ENCODE data around the gene AK4. TPM values are rescaled to one million over a fixed set of nuclear protein-coding genes. Genes with fewer than 3 reads are reported as not detected.

AK4 gene
- total RNA-seq, 1 experiment from 2014 or later: 180 TPM

DNA sequence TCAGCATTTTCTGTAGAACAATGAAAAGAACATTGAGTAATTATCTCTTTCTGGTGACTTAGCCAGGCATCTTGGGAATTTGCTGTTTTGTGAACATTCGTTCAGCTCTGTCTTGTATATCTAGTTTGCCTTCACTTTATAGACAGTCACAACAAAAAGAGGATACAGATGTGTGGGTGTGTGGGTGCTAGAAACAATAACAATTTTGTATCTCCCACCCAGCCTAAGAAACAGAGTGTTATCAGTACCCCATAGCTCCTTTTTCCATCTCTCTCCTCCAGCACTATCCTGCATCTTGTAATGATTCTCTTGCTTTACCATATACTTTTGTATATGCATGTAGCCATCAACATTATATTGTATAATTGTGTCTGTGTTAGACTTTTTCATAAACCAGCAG is 33.0 kb downstream of the AK4 start:
- peak overlapping the region; percentile 64 for H3K27ac Mint-ChIP-seq
- no peak for ATAC-seq
- H3K36me3 Mint-ChIP-seq: no peaks in the 10 kb centered on the region
- no peak overlapping the region for H3K4me3 Mint-ChIP-seq
- no peak for DNase-seq (ENCODE audit: low spot score)
- H3K9me3 Mint-ChIP-seq: no peaks in the 10 kb centered on the region
- TF ChIP-seq STAT6 (CRISPR knock-in tag; conservative IDR thresholded peaks at IDR 0.05; ENCODE audit: low read depth) (no peak), TEAD1 (CRISPR knock-in tag; IDR thresholded peaks at IDR 0.05) (no peak), ZNF425 (CRISPR knock-in tag; conservative IDR thresholded peaks at IDR 0.05) (no peak), ZNF671 (CRISPR knock-in tag; IDR thresholded peaks at IDR 0.05) (no peak), RORB (CRISPR knock-in tag; IDR thresholded peaks at IDR 0.05) (no peak), ZNF219 (CRISPR knock-in tag; IDR thresholded peaks at IDR 0.05; ENCODE audit: borderline replicate concordance) (no peak), NR2C2 (CRISPR knock-in tag; IDR thresholded peaks at IDR 0.05) (no peak), USF2 (CRISPR knock-in tag; IDR thresholded peaks at IDR 0.05) (no peak), ZNF532 (CRISPR knock-in tag; IDR thresholded peaks at IDR 0.05; ENCODE audit: borderline replicate concordance) (no peak), RELA (CRISPR knock-in tag; IDR thresholded peaks at IDR 0.05; ENCODE audit: borderline replicate concordance) (no peak), CREM (CRISPR knock-in tag; IDR thresholded peaks at IDR 0.05) (no peak), ZNF281 (CRISPR knock-in tag; IDR thresholded peaks at IDR 0.05) (no peak)
- H3K4me1 Mint-ChIP-seq: peaks cover 78% of the 10 kb centered on the region
- ChIA-PET POLR2A (no interaction called here), CTCF (interaction anchor here (0.7 to 2.4 kb wide), 3 partner anchors 14 to 106 kb away, joined by 3 to 8 read pairs (median 4); no protein-coding TSS in a partner anchor)
- H3K27me3 Mint-ChIP-seq (ENCODE audit: low read depth): no peaks in the 10 kb centered on the region
